Effector memory CD8-positive, alpha-beta T cell (primary cell): ENCODE measurements around the gene ANOS1.
"Not testable (repeated sequence)": the region's sequence is repeated elsewhere in the genome, so short reads cannot be mapped to it uniquely, and the experiment has no call there.

Experiments
- ATAC-seq: fragments of 150-1000 bp; cut with Tn5 transposase; replicated peaks from 2 replicates; pipeline ENCODE4 v1.10.0; 2021; ENCODE audit warnings: mild to moderate bottlenecking, moderate library complexity
- DNase-seq, 3 experiments: peaks; one replicate each; pipeline ENCODE4 v3.0.0; 2021
- H3K27ac Mint-ChIP-seq, 2 donors: one replicate each; pipeline ENCODE4 v1.8.0; 2022; ENCODE audit warnings: mild to moderate bottlenecking in 2 of 2, mixed read lengths in 2 of 2, moderate library complexity in 2 of 2
- H3K27me3 Mint-ChIP-seq, 2 donors: one replicate each; pipeline ENCODE4 v1.8.0; 2022; ENCODE audit warnings: mixed read lengths in 2 of 2
- H3K36me3 Mint-ChIP-seq: one replicate; pipeline ENCODE4 v1.8.0; 2022; ENCODE audit warnings: mild to moderate bottlenecking, moderate library complexity, mixed read lengths; ENCODE audit not compliant: insufficient read depth
- H3K4me1 Mint-ChIP-seq, 2 donors: one replicate each; pipeline ENCODE4 v1.8.0; 2022; ENCODE audit warnings: low read depth in 2 of 2, mixed read lengths in 2 of 2
- H3K4me3 Mint-ChIP-seq, 2 donors: one replicate each; pipeline ENCODE4 v1.8.0; 2022; ENCODE audit warnings: mild to moderate bottlenecking in 2 of 2, mixed read lengths in 2 of 2, moderate library complexity in 2 of 2
- H3K9me3 Mint-ChIP-seq, 2 donors: one replicate each; pipeline ENCODE4 v1.8.0; 2022; ENCODE audit warnings: mixed read lengths in 2 of 2

ANOS1 gene

DNA sequence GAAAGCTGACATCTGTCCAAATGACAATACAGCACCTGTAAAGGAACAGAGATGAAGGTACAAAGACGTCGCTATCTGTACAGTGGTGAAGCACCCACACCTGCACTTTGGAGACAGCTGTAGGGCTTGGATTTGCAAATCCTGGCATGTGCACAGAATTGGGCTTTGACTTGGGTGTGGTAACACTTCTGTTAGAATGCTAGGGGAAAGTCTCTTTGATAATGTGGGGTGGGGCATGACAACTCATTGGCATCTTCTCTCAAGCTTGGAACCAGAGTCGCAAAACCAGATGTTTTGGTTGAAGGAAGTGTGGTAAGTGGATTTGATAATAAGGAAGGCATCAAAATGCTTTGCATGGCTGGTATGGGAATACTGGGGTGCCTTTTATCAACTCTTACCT is 211.8 kb downstream of the ANOS1 start:
- ATAC-seq (no peak), DNase-seq (no peak)
- no peak overlapping the region for H3K27ac Mint-ChIP-seq
- no peaks in the 10 kb centered on the region for H3K4me1 Mint-ChIP-seq
- H3K27me3 Mint-ChIP-seq, result no peaks in the 10 kb centered on the region
- H3K9me3 Mint-ChIP-seq, result peaks cover 0 to 2% of the 10 kb centered on the region in 2 donors
- no peaks in the 10 kb centered on the region for H3K36me3 Mint-ChIP-seq
- H3K4me3 Mint-ChIP-seq, result no peak overlapping the region

DNA sequence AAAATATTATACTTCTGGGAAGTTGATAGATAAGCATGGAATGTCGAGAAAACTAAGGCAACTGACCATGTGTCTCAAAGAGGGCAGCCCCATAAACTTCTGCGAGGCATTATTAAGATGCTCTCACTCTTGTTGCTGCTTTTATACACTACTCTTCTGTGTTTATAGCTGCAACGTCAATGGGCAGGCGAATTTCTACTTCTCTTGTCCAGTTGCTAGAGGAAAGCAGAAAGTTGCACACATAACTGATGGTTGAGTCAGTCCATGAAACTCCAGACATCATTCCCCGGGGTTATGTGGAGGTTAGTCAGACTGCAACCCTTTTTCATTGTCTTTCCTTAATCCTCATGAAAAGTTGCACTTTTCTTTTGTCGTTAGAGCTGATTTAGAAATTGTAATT is 227.5 kb downstream of the ANOS1 start:
- Mint-ChIP-seq H3K27me3 (no peaks in the 10 kb centered on the region), H3K36me3 (no peaks in the 10 kb centered on the region), H3K4me3 (no peak overlapping the region), H3K4me1 (no peaks in the 10 kb centered on the region), H3K9me3 (no peaks in the 10 kb centered on the region), H3K27ac (no peak overlapping the region)
- ATAC-seq (no peak), DNase-seq (no peak)

DNA sequence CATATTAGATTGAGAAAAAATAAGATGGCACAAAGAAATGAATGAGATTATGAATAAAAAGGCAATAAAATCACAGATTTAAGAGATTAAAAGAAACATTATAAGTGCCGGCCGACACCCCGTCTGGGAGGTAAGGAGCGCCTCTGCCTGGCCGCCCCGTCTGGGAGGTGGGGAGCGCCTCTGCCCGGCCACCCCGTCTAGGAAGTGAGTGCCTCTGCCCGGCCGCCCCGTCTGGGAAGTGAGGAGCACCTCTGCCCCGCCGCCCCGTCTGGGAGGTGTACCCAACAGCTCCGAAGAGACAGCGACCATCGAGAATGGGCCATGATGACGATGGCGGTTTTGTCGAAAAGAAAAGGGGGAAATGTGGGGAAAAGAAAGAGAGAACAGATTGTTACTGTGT is 229.8 kb downstream of the ANOS1 start:
- not testable (repeated sequence) for H3K27ac Mint-ChIP-seq, DNase-seq, H3K4me1 Mint-ChIP-seq, H3K4me3 Mint-ChIP-seq, H3K27me3 Mint-ChIP-seq, ATAC-seq, H3K36me3 Mint-ChIP-seq, H3K9me3 Mint-ChIP-seq

GRCh38 chrX:8500203-8500602 is 231.7 kb downstream of the ANOS1 start:
- Mint-ChIP-seq H3K27ac (no peak overlapping the region), H3K9me3 (peaks cover 0 to 1% of the 10 kb centered on the region in 2 donors), H3K36me3 (no peaks in the 10 kb centered on the region), H3K4me3 (no peak overlapping the region), H3K4me1 (no peaks in the 10 kb centered on the region), H3K27me3 (no peaks in the 10 kb centered on the region)
- DNase-seq (no peak), ATAC-seq (no peak)

DNA sequence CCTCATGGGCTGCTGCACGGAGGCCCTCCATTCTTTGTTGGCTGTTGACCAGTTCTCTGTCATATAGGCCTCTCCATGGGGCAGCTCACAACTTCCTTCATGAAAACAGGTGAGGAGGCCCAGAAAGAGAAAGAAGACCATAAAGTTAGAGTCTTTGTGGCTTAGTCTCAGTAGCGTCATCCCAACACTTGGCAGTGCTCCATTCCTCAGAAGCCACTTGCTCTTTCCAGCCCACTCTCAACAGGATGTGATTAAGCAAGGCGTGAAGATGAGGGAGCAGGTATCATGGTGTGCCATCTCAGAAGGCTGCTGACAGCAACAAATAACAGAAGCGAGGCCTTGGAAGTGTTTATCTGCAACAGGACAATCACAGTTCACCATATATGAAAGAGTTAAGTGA is 236.9 kb downstream of the ANOS1 start:
- not testable (repeated sequence) for H3K27ac Mint-ChIP-seq, H3K9me3 Mint-ChIP-seq, H3K27me3 Mint-ChIP-seq

GRCh38 chrX:8484360-8484949 is 247.5 kb downstream of the ANOS1 start:
- ATAC-seq, result no peak
- H3K4me3 Mint-ChIP-seq, result no peak overlapping the region
- no peaks in the 10 kb centered on the region for H3K27me3 Mint-ChIP-seq
- peaks cover 0 to 2% of the 10 kb centered on the region in 2 donors for H3K9me3 Mint-ChIP-seq
- no peak for DNase-seq
- no peak overlapping the region for H3K27ac Mint-ChIP-seq
- H3K4me1 Mint-ChIP-seq, result no peaks in the 10 kb centered on the region
- no peaks in the 10 kb centered on the region for H3K36me3 Mint-ChIP-seq

More for the DNA sequence above, 236.9 kb downstream of the ANOS1 start:
- not testable (repeated sequence) for H3K4me3 Mint-ChIP-seq, DNase-seq, ATAC-seq, H3K4me1 Mint-ChIP-seq, H3K36me3 Mint-ChIP-seq
